Mesenchymal stem cell (in vitro differentiated cells and primary cell): ENCODE measurements around the gene GRK2.

ENCODE experiments used
- DNase-seq: peaks from one replicate; pipeline ENCODE4 v3.0.0-alpha.2; 2013
- H2AFZ ChIP-seq: one replicate; pipeline ENCODE4 v1.6.1; 2013; ENCODE audit warnings: low read depth, mild to moderate bottlenecking, control low read depth, inconsistent platforms, low read length, moderate library complexity
- H2AK5ac ChIP-seq: 2 replicates; pipeline ENCODE4 v1.6.1; 2013; ENCODE audit warnings: low read length, moderate library complexity, mild to moderate bottlenecking, inconsistent platforms; ENCODE audit not compliant: severe bottlenecking
- H2BK120ac ChIP-seq: one replicate; pipeline ENCODE4 v1.6.1; 2013; ENCODE audit warnings: low read depth, mild to moderate bottlenecking, inconsistent platforms, low read length, moderate library complexity
- H2BK12ac ChIP-seq, 2 experiments: one replicate each; pipeline ENCODE4 v1.6.1; 2013; ENCODE audit warnings: inconsistent platforms in 2 of 2, low read length in 2 of 2, mild to moderate bottlenecking in 2 of 2, moderate library complexity in 2 of 2, control low read depth in 1 of 2
- H2BK15ac ChIP-seq: one replicate; pipeline ENCODE4 v1.6.1; 2013; ENCODE audit warnings: mild to moderate bottlenecking, low read depth, inconsistent platforms; ENCODE audit not compliant: poor library complexity, severe bottlenecking
- H2BK5ac ChIP-seq: 2 replicates; pipeline ENCODE4 v1.6.1; 2013; ENCODE audit warnings: low read depth, mild to moderate bottlenecking, low read length, control low read depth, inconsistent platforms; ENCODE audit not compliant: poor library complexity, severe bottlenecking
- H3K14ac ChIP-seq, 2 experiments: one replicate each; pipeline ENCODE4 v1.6.1; 2013; ENCODE audit warnings: inconsistent platforms in 2 of 2, low read length in 2 of 2, control low read depth in 1 of 2, mild to moderate bottlenecking in 1 of 2, moderate library complexity in 1 of 2
- H3K18ac ChIP-seq, 2 experiments: one replicate each; pipeline ENCODE4 v1.6.1; 2013; ENCODE audit warnings: inconsistent platforms in 2 of 2, low read length in 2 of 2, control low read depth in 1 of 2, low read depth in 1 of 2, mild to moderate bottlenecking in 1 of 2
- H3K23ac ChIP-seq, 2 experiments: one replicate each; pipeline ENCODE4 v1.6.1; 2013; ENCODE audit warnings: inconsistent platforms in 2 of 2, low read length in 2 of 2, mild to moderate bottlenecking in 2 of 2, moderate library complexity in 2 of 2, control low read depth in 1 of 2
- H3K27ac ChIP-seq: 2 replicates; pipeline ENCODE4 v1.5.1; 2013; ENCODE audit warnings: mild to moderate bottlenecking, moderate library complexity, low read length, control low read depth, inconsistent platforms; ENCODE audit not compliant: poor library complexity, severe bottlenecking
- H3K27me3 ChIP-seq, 2 experiments: 2 replicates each; pipeline versions ENCODE4 v1.6.1 to v1.7.0; 2013; ENCODE audit warnings: low read length in 2 of 2, mild to moderate bottlenecking in 2 of 2, moderate library complexity in 2 of 2, control low read depth in 1 of 2, inconsistent platforms in 1 of 2; ENCODE audit not compliant: control insufficient read depth in 1 of 2, insufficient read depth in 1 of 2
- H3K36me3 ChIP-seq, 2 experiments: 2 replicates each; pipeline versions ENCODE4 v1.6.1 to v1.7.0; 2013; ENCODE audit warnings: low read length in 2 of 2, control low read depth in 1 of 2, inconsistent platforms in 1 of 2, low read depth in 1 of 2, mild to moderate bottlenecking in 1 of 2; ENCODE audit not compliant: insufficient read depth in 2 of 2, control insufficient read depth in 1 of 2
- H3K4ac ChIP-seq, 2 experiments: one replicate each; pipeline ENCODE4 v1.6.1; 2013; ENCODE audit warnings: inconsistent platforms in 2 of 2, low read length in 2 of 2, mild to moderate bottlenecking in 2 of 2, moderate library complexity in 2 of 2, control low read depth in 1 of 2, low read depth in 1 of 2
- H3K4me1 ChIP-seq: 2 replicates; pipeline ENCODE4 v1.6.1; 2013; ENCODE audit warnings: low read depth, low read length, control low read depth; ENCODE audit not compliant: control insufficient read depth, insufficient read depth
- H3K4me2 ChIP-seq: 2 replicates; pipeline ENCODE4 v1.6.1; 2013; ENCODE audit warnings: low read length, mild to moderate bottlenecking, inconsistent platforms; ENCODE audit not compliant: poor library complexity, severe bottlenecking
- H3K4me3 ChIP-seq, 2 experiments: 2 replicates each; pipeline versions ENCODE4 v1.5.1 to v1.7.0; 2013; ENCODE audit warnings: low read length in 2 of 2, mild to moderate bottlenecking in 2 of 2, control low read depth in 1 of 2, low read depth in 1 of 2; ENCODE audit not compliant: insufficient read depth in 1 of 2
- H3K79me1 ChIP-seq: replicated peaks from 2 replicates; pipeline ENCODE4 v1.6.1; 2013; ENCODE audit warnings: mild to moderate bottlenecking, control low read depth, low read length, inconsistent platforms; ENCODE audit not compliant: poor library complexity, severe bottlenecking
- H3K9ac ChIP-seq: 2 replicates; pipeline ENCODE4 v1.7.0; 2013; ENCODE audit warnings: mild to moderate bottlenecking, low read length, moderate library complexity
- H3K9me3 ChIP-seq: 2 replicates; pipeline ENCODE4 v1.7.0; 2013; ENCODE audit warnings: mild to moderate bottlenecking, low read length; ENCODE audit not compliant: control insufficient read depth
- H4K8ac ChIP-seq: one replicate; pipeline ENCODE4 v1.6.1; 2013; ENCODE audit warnings: inconsistent platforms, mild to moderate bottlenecking, low read length, moderate library complexity
- H4K91ac ChIP-seq: one replicate; pipeline ENCODE4 v1.6.1; 2013; ENCODE audit warnings: mild to moderate bottlenecking, low read length, inconsistent platforms
- WGBS: methylation state at CpG from one replicate; pipeline ENCODE4 v1.1.7; 2013; ENCODE audit warnings: mixed read lengths; 5-methylcytosine and 5-hydroxymethylcytosine counted together

Gene GRK2

GRCh38 chr11:67274768-67275605, 8.7 kb downstream of the GRK2 start:
- H2BK120ac ChIP-seq = peak overlapping the region; percentile 55
- H3K4me2 ChIP-seq = no peak overlapping the region
- peaks cover 47% of the 10 kb centered on the region for H3K79me1 ChIP-seq
- no peak overlapping the region for H2AK5ac ChIP-seq
- DNase-seq = no peak
- no peak overlapping the region for H3K4me3 ChIP-seq
- no peaks in the 10 kb centered on the region for H3K27me3 ChIP-seq
- H3K27ac ChIP-seq = no peak overlapping the region
- H3K4me1 ChIP-seq = peaks cover 52% of the 10 kb centered on the region
- peak overlapping the region in 1 of 2 experiments; percentile 33 for H3K18ac ChIP-seq
- H3K14ac ChIP-seq = no peak overlapping the region
- H2BK12ac ChIP-seq = no peak overlapping the region
- 80% methylated on average over 35 of the region's 35 CpGs for WGBS
- peaks cover 10 to 71% of the 10 kb centered on the region in 2 experiments for H3K36me3 ChIP-seq
- no peak overlapping the region for H3K9ac ChIP-seq
- H4K91ac ChIP-seq = peak overlapping the region; percentile 31
- H2AFZ ChIP-seq = no peak overlapping the region
- H3K23ac ChIP-seq = no peak overlapping the region
- H2BK15ac ChIP-seq = peak overlapping the region; percentile 55
- H2BK5ac ChIP-seq = no peak overlapping the region
- H3K9me3 ChIP-seq = no peaks in the 10 kb centered on the region
- peak overlapping the region in 1 of 2 experiments; percentile 31 for H3K4ac ChIP-seq
- H4K8ac ChIP-seq = peak overlapping the region; percentile 48

GRCh38 chr11:67275606-67276409, 9.5 kb downstream of the GRK2 start:
- H3K4me2 ChIP-seq = no peak overlapping the region
- no peak overlapping the region for H3K4ac ChIP-seq
- no peak overlapping the region for H3K9ac ChIP-seq
- H3K23ac ChIP-seq = peak overlapping the region in 1 of 2 experiments; percentile 86
- no peak overlapping the region for H3K4me3 ChIP-seq
- no peaks in the 10 kb centered on the region for H3K27me3 ChIP-seq
- no peak overlapping the region for H3K14ac ChIP-seq
- peaks cover 43% of the 10 kb centered on the region for H3K4me1 ChIP-seq
- DNase-seq = no peak
- H3K27ac ChIP-seq = no peak overlapping the region
- no peak overlapping the region for H2AFZ ChIP-seq
- H2BK15ac ChIP-seq = peak overlapping the region; percentile 26
- WGBS = 96% methylated on average over 17 of the region's 17 CpGs
- H2BK12ac ChIP-seq = peak overlapping the region in 1 of 2 experiments; percentile 64
- peaks cover 55% of the 10 kb centered on the region for H3K79me1 ChIP-seq
- peak overlapping the region; percentile 77 for H4K91ac ChIP-seq
- H2AK5ac ChIP-seq = no peak overlapping the region
- peaks cover 18 to 79% of the 10 kb centered on the region in 2 experiments for H3K36me3 ChIP-seq
- no peak overlapping the region for H2BK5ac ChIP-seq
- no peaks in the 10 kb centered on the region for H3K9me3 ChIP-seq
- peak overlapping the region; percentile 18 to 48 for H3K18ac ChIP-seq
- peak overlapping the region; percentile 48 for H4K8ac ChIP-seq
- no peak overlapping the region for H2BK120ac ChIP-seq

GRCh38 chr11:67276781-67277230, 10.5 kb downstream of the GRK2 start:
- Histone ChIP-seq H3K27ac (no peak overlapping the region), H3K23ac (peak overlapping the region in 1 of 2 experiments; percentile 89), H2BK5ac (no peak overlapping the region), H3K36me3 (peaks cover 27 to 88% of the 10 kb centered on the region in 2 experiments), H2BK15ac (no peak overlapping the region), H3K79me1 (peaks cover 60% of the 10 kb centered on the region), H3K4me3 (peak overlapping the region in 1 of 2 experiments; percentile 77), H3K18ac (peak overlapping the region; percentile 56 to 88), H3K27me3 (no peaks in the 10 kb centered on the region), H3K4ac (peak overlapping the region; percentile 87 to 89), H3K9me3 (no peaks in the 10 kb centered on the region), H4K8ac (peak overlapping the region; percentile 74), H2BK120ac (peak overlapping the region; percentile 42), H3K14ac (peak overlapping the region in 1 of 2 experiments; percentile 82), H2AK5ac (peak overlapping the region; percentile 59), H2AFZ (no peak overlapping the region), H3K9ac (peak overlapping the region; percentile 87), H2BK12ac (peak overlapping the region; percentile 61 to 75), H4K91ac (peak overlapping the region; percentile 89), H3K4me2 (no peak overlapping the region), H3K4me1 (peaks cover 34% of the 10 kb centered on the region)
- DNase-seq = no peak
- WGBS = 67% methylated on average over 16 of the region's 16 CpGs
